ENCODE results near the gene ITGB5.
"Not testable (repeated sequence)": the region's sequence is repeated elsewhere in the genome, so short reads cannot be mapped to it uniquely, and the experiment has no call there.

ITGB5 gene

GRCh38 chr3:124812291-124813265, 74.6 kb downstream of the ITGB5 start:
- DNase-seq = no peak

DNA sequence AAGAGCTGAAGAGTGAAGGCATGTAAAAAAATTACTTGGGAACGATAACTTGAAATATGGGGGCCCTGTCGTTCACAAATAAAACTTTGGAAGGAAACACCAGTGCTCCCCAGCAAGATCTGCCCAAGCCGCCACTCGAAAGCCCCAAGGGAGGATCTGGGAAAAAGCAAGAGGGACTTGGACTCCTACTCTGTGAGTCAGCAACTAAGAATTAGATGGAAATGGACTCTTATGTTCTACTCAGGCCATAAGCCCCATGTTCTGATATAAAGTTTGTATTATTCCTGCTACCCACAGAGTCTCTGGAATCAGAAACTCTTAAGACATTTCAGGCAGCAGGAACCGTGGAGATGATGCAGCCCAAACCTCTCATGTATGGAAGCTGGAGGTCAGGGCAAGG, 75.7 kb downstream of the ITGB5 start:
- no peak for DNase-seq

- DNase-seq = no peak
Measured at GRCh38 chr3:124810970-124811369, 76.2 kb downstream of the ITGB5 start.

DNA sequence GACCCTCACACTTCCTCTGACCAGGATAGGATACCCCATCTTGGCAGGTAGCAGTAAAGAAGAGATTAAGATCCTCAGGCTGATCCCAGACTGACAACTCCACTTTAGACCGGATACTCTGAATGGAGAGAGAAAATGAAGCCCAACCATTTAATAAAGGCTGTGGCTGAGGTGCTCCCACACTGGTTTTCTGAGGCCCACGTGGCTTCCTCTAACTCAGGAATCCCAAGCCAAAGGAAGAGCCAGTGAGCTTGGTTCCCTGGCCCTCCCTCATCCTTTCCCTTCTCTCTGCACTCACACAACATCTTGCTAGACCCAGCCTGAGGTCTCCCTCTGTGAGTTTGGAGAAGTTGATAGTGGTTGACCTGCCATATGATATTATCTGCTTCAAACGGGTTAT, 78.1 kb downstream of the ITGB5 start:
- DNase-seq = no peak

- no peak for DNase-seq
Measured at GRCh38 chr3:124805671-124806070, 81.5 kb downstream of the ITGB5 start.

DNA sequence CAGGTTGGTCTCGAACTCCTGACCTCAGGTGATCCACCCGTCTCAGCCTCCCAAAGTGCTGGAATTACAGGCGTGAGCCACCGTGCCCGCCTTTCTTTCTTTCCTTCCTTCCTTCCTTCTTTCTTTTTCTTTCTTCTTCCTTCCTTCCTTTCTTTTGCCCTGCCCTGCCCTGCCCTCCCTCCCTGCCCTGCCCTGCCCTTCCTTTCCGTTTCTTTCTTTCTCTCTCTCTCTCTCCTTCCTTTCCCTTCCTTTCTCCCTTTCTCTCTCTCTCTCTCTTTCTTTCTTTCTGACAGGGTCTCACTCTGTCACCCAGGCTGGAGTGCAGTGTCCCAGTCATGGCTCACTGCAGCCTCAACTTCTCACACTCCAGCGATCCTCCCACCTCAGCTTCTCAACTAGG, 82.3 kb downstream of the ITGB5 start:
- DNase-seq = no peak

DNA sequence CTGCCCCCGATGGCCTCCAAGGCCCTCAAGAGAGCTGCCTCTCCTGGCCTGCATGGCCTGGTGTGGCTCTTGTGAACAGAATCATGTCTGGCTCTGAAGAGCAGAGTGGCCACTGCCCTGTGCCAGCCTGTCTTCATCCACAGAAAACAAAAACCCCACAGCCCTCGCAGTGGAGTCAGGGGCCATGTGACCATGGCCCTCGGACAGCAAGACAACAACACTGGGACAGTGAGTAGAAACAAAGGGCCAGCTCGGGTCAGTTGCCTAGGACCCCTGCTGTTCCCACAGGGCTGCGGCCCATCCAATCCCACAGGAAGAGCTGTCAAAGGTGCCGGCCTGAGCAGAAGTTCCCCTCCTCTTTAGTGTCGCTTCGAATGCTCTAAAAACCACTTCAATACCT, 84.5 kb downstream of the ITGB5 start:
- DNase-seq = no peak

GRCh38 chr3:124802061-124802698, 85.0 kb downstream of the ITGB5 start:
- DNase-seq = no peak

DNA sequence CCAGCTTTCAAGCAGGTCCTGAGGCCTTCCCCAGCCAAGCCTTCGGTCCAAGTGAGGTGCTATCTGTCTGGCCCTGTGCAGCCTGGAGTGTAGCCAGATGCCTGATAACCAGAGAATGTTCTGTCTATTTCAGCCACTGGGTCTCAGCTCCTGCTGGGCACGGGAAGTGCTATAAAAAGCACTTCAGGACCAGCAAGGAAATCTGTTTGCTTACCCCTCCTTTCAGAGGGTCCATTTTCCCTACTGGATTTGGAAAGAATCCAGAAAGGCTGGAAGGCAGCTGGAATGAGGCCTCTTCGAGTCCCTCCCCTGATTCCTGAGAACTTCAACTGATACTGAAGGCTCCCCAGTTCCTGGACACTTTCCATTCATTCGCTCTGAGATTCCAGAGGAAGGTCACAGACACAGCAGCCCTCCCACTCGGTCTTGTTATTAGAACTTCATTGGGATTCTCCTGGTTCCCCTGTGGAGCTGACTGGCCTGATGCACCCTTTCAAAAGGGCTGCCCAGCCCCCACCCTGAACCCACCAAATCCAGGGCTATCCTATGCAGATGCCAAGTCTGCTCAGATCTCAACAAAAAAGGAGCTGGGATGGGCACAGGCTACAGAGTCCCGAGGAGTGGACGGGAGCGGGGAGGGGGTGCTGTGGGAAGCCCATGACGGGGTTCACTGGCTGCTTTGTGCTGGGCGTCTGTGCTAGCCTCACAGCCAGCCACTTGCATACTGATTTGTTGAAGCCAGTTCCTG, 86.5 kb downstream of the ITGB5 start:
- DNase-seq = no peak

GRCh38 chr3:124800076-124800475, 87.1 kb downstream of the ITGB5 start:
- DNase-seq = no peak

- DNase-seq = no peak
Measured at GRCh38 chr3:124799676-124800075, 87.5 kb downstream of the ITGB5 start.

DNA sequence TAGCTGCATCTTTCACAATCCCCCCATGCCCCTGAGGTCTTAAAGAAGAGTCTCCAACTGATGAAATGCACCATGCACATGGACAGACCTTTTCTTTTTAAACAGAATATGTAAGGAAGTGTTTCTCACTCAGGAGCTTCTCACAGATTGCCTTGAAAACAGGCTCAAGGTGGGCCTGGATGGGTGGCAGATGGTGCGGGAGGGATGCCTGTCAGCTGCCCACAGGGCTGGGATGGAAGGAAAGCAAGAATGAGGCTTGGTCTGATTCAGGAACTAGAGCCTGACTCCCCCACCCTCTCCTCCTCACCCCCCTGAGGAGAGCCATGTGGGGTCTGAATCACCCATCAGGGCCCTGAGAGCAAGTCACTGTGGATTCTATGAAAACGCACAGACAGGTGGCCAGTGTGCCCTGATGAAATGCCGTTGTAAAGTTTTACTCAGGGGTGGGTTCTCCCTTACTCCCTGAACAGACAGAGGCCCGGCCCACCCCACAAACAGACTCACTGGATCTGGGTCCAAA, 89.7 kb downstream of the ITGB5 start:
- DNase-seq = no peak

DNA sequence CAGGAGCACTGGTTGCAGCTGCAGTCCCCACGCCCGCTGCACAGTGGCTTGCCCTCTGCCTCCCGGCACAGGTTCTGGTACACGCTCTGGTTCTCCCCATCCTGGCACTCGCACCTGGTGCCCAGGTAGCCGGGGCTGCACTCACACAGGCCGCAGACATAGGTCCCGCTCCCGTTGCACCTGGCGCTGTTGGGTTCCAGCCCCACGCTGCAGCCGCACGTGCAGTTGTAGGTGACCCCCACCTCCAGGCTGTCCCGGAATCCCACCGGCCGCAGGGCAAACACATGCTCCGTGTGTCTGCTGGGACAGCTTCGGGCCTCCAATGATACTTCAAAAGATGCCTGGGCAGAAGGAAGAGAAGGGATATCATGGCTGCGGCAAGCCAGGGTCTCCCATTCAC, 90.7 kb downstream of the ITGB5 start:
- DNase-seq = no peak

DNA sequence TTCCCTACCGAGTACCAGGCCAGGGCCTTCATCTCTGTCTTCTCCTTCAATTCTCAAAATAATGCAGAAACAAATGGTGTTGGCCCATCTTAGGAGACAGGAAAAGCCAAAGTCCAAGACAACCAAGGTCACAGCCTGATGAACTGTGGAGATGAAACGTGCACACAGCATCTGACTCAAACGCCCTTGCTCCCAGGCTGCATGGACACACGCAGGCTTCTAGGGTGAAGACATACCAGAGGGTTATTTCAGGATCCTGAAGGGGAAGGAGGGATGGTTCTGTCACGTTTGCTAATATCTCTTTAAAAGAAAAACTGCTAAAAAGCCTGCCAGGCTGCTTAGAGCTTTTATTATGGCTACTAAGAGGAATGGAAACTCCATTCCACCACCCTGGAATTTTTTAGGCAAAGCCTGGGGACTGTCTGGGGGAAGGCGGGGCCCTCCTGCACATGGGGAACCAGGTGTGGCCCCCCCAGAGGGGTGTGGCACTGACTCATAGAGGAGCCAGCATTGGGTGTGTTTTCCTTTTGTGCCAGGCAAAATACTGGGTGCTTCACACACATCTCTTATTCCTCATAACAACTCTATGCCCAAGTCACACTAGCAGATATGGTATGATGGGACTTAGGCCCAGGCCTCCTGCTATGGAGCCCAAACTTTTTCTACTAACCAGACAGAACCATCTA, 94.0 kb downstream of the ITGB5 start:
- DNase-seq = no peak

GRCh38 chr3:124792341-124793040, 94.7 kb downstream of the ITGB5 start:
- DNase-seq = no peak

DNA sequence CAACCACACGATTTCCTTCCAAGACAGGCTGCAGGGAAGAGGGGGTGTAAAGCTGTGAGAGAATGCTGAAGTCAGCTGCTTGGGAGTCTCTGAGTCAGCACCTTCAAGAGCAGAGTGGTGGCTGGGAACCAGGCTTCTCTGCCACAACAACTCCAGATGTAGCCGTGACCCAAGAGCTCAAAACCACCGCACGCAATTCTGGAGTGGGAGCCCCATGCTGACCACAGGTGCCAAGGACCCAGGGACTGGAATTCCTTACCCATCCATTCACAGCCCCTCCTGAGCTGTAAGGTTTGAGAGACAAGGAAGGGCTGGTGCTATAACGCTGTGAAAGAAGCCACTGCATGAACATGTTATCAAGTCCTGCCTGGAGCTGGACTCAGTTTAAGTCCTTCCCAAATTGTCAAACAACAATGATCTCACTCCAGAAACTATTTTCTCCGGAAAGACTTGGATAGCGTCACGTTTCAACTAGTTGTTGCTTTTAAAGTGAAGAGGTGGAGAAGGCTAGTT, 95.5 kb downstream of the ITGB5 start:
- DNase-seq = no peak

DNA sequence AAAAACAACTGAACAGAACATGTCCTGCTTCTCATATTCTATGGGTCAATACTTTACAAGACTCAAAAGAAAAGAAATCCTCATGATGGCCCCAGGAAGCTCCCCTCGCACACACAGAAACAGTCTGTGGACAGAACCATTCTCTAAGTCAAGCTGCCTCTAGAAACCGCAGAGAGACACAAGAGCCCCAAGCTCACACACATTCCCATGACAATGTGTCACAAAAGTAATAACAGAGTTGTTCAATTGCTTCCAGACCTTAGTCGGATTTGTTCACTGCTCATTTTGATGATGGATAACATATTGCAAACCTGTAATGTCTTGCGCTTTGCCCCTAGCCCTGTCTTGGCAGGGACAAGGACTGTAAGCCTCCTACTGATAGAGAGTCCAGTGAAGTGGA, 96.0 kb downstream of the ITGB5 start:
- DNase-seq = no peak

DNA sequence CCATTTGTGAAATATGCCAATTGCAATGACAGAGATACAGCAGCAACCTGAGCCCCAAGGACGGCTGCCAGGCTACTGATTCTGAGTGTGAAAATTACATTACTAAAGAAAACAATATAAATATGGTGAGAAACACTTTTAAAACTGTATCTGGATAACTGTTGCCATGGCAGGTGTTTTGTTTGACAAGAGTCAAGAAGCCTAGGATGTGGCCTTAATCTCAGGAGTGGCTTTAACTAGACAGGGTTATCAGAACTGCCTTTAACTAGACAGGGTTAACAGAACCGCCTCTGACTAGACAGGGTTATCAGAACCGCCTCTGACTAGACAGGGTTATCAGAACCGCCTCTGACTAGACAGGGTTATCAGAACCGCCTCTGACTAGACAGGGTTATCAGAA, 98.1 kb downstream of the ITGB5 start:
- not testable (repeated sequence) for DNase-seq

- DNase-seq = no peak
Measured at GRCh38 chr3:124788254-124788745, 98.9 kb downstream of the ITGB5 start.

DNA sequence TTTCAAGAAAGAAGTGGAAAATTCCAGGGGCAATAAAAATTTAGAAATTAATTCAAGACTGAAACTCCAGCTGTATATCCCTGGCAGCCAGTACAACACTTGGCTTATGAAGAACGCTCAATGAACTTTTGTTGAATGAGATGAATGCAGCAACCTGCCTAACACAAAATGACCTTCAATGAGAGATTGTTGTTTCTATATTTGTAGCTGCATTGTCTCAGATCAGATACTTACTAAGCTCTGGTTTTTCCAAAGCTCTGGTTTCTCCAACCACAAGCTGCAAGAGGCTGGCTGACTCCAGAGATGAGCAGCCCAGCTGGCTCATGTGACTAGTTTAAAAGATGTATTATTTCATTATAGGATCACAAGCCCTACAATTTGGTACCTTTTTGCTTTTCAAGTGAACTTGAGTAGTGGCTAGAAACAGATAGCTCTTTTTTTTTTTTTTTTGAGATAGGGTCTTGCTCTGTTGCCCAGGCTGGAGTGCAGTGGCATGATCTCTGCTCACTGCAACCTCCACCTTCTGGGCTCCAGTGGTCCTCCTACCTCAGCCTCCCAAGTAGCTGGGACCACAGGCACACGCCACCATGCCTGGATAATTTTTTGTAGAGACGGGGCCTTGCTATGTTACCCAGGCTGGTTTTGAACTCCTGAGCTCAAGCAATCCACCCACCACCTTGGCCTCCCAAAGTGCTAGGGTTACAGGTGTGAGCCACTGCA, 99.5 kb downstream of the ITGB5 start:
- no peak for DNase-seq

All from activated T-cell treated with anti-CD3 and anti-CD28 coated beads, Interleukin-2, amount 50 U/mL, for 1 hour (primary cell).